ENCODE measurements around the gene FLNA.
A peak's percentile ranks its signal among the peaks of the same experiment; 100 is the strongest.

The FLNA gene

GRCh38 chrX:154321152-154321551, 53.3 kb downstream of the FLNA start:
- TF ChIP-seq CTCF (IDR thresholded peaks at IDR 0.05; ENCODE audit: low read length) = no peak
- no peak for TF ChIP-seq EZH2phosphoT487 (IDR thresholded peaks at IDR 0.05; ENCODE audit: low read length)
- TF ChIP-seq EZH2 (optimal IDR thresholded peaks at IDR 0.05; ENCODE audit: low read depth, low read length) = no peak
- Histone ChIP-seq H3K4me2 (ENCODE audit: low read depth, low read length) (peak overlapping the region; percentile 35; the same call in 1 of the 2 replicates), H3K4me3 (ENCODE audit: low read length) (no peak overlapping the region), H3K4me1 (ENCODE audit: low read length) (peaks cover 24% of the 10 kb centered on the region), H3K27ac (ENCODE audit: low read length) (peak overlapping the region; percentile 75; the same call in 1 of the 2 replicates), H4K20me1 (ENCODE audit: insufficient read depth, low read length) (no peaks in the 10 kb centered on the region), H3K9me2 (replicated peaks; ENCODE audit: insufficient read depth, low read length) (no peaks in the 10 kb centered on the region), H3K27me3 (replicated peaks; ENCODE audit: insufficient read depth, low read length) (no peaks in the 10 kb centered on the region), H3K9ac (ENCODE audit: low read length) (0 out of 2 replicates have a peak overlapping the region, but pooled peaks have one; percentile 8), H3F3A (ENCODE audit: insufficient read depth, low read length) (peaks cover 16% of the 10 kb centered on the region), H3K9me3 (replicated peaks; ENCODE audit: insufficient read depth, low read length) (no peaks in the 10 kb centered on the region), H3K36me3 (replicated peaks; ENCODE audit: insufficient read depth, low read length) (no peaks in the 10 kb centered on the region), H3K79me2 (ENCODE audit: low read length) (no peaks in the 10 kb centered on the region), H2AFZ (ENCODE audit: low read length) (0 out of 2 replicates have a peak overlapping the region, but pooled peaks have one; percentile 48)
- DNase-seq = peak; percentile 37

DNA sequence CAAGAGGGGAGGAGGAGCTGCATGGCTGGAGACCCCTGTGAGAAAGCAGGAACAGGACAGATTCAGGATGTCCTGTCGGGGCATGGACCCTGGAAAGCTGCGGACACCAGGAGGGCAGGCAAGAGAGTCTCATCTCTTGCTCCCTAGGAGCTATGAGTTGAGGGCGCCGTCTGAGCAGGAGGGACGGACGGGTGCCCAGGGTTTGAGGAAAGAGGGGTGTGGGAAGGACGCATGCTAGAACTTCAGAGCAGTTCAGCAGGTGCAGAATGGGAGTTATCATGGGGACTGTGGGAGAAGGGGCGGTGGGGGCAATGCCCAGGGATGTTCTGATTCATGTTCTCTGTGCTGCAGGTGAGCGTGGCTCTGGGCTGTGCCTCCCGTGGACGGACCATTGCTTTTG, 54.0 kb downstream of the FLNA start:
- Histone ChIP-seq H2AFZ (ENCODE audit: low read length) (no peak overlapping the region), H3F3A (ENCODE audit: insufficient read depth, low read length) (peaks cover 16% of the 10 kb centered on the region), H3K27me3 (replicated peaks; ENCODE audit: insufficient read depth, low read length) (no peaks in the 10 kb centered on the region), H3K27ac (ENCODE audit: low read length) (peak overlapping the region; percentile 75; the same call in 1 of the 2 replicates), H3K9me2 (replicated peaks; ENCODE audit: insufficient read depth, low read length) (no peaks in the 10 kb centered on the region), H4K20me1 (ENCODE audit: insufficient read depth, low read length) (no peaks in the 10 kb centered on the region), H3K36me3 (replicated peaks; ENCODE audit: insufficient read depth, low read length) (no peaks in the 10 kb centered on the region), H3K9me3 (replicated peaks; ENCODE audit: insufficient read depth, low read length) (no peaks in the 10 kb centered on the region), H3K79me2 (ENCODE audit: low read length) (no peaks in the 10 kb centered on the region), H3K4me1 (ENCODE audit: low read length) (peaks cover 23% of the 10 kb centered on the region), H3K9ac (ENCODE audit: low read length) (no peak overlapping the region), H3K4me3 (ENCODE audit: low read length) (no peak overlapping the region), H3K4me2 (ENCODE audit: low read depth, low read length) (no peak overlapping the region)
- TF ChIP-seq EZH2 (optimal IDR thresholded peaks at IDR 0.05; ENCODE audit: low read depth, low read length) = no peak
- no peak for TF ChIP-seq CTCF (IDR thresholded peaks at IDR 0.05; ENCODE audit: low read length)
- TF ChIP-seq EZH2phosphoT487 (IDR thresholded peaks at IDR 0.05; ENCODE audit: low read length) = no peak
- no peak for DNase-seq

- peak; percentile 30 for TF ChIP-seq CTCF (IDR thresholded peaks at IDR 0.05; ENCODE audit: low read length)
- TF ChIP-seq EZH2 (optimal IDR thresholded peaks at IDR 0.05; ENCODE audit: low read depth, low read length) = no peak
- no peak overlapping the region for H3K9ac ChIP-seq (ENCODE audit: low read length)
- H3F3A ChIP-seq (ENCODE audit: insufficient read depth, low read length) = peaks cover 14% of the 10 kb centered on the region
- H2AFZ ChIP-seq (ENCODE audit: low read length) = no peak overlapping the region
- H3K27ac ChIP-seq (ENCODE audit: low read length) = no peak overlapping the region
- H3K4me1 ChIP-seq (ENCODE audit: low read length) = peaks cover 19% of the 10 kb centered on the region
- no peaks in the 10 kb centered on the region for H4K20me1 ChIP-seq (ENCODE audit: insufficient read depth, low read length)
- H3K79me2 ChIP-seq (ENCODE audit: low read length) = no peaks in the 10 kb centered on the region
- no peaks in the 10 kb centered on the region for H3K27me3 ChIP-seq (replicated peaks; ENCODE audit: insufficient read depth, low read length)
- DNase-seq = no peak
- no peak overlapping the region for H3K4me2 ChIP-seq (ENCODE audit: low read depth, low read length)
- H3K9me2 ChIP-seq (replicated peaks; ENCODE audit: insufficient read depth, low read length) = no peaks in the 10 kb centered on the region
- H3K9me3 ChIP-seq (replicated peaks; ENCODE audit: insufficient read depth, low read length) = no peaks in the 10 kb centered on the region
- H3K4me3 ChIP-seq (ENCODE audit: low read length) = no peak overlapping the region
- no peaks in the 10 kb centered on the region for H3K36me3 ChIP-seq (replicated peaks; ENCODE audit: insufficient read depth, low read length)
Observed at GRCh38 chrX:154317391-154317995, 56.9 kb downstream of the FLNA start.
